GM10847 (cell line): ENCODE results near the gene HARBI1.

ENCODE experiments used
- POLR2A ChIP-seq: IDR thresholded peaks from 2 replicates; pipeline ENCODE4 v1.6.1; 2011; ENCODE audit not compliant: insufficient read length; ENCODE audit errors: extremely low read depth

The HARBI1 gene

GRCh38 chr11:46641639-46642038 lies 24.6 kb upstream of the HARBI1 start:
- TF ChIP-seq POLR2A, result no peak

- TF ChIP-seq POLR2A, result no peak
Measured at GRCh38 chr11:46640036-46640788, 23.2 kb upstream of the HARBI1 start.

- no peak for TF ChIP-seq POLR2A
Measured at GRCh38 chr11:46639197-46639839, 22.3 kb upstream of the HARBI1 start.

GRCh38 chr11:46637546-46637945 lies 20.5 kb upstream of the HARBI1 start:
- TF ChIP-seq POLR2A, result no peak

GRCh38 chr11:46635557-46636139 lies 18.6 kb upstream of the HARBI1 start:
- TF ChIP-seq POLR2A, result no peak

GRCh38 chr11:46633291-46634217 lies 16.5 kb upstream of the HARBI1 start:
- no peak for TF ChIP-seq POLR2A

GRCh38 chr11:46632502-46632901 lies 15.5 kb upstream of the HARBI1 start:
- TF ChIP-seq POLR2A, result no peak

GRCh38 chr11:46631676-46632075 lies 14.6 kb upstream of the HARBI1 start:
- TF ChIP-seq POLR2A, result no peak

GRCh38 chr11:46630237-46630636 lies 13.2 kb upstream of the HARBI1 start:
- TF ChIP-seq POLR2A, result no peak

GRCh38 chr11:46628961-46629360 lies 11.9 kb upstream of the HARBI1 start:
- no peak for TF ChIP-seq POLR2A

- no peak for TF ChIP-seq POLR2A
Measured at GRCh38 chr11:46625406-46625805, 8.4 kb upstream of the HARBI1 start.

GRCh38 chr11:46618837-46619236 lies 1.8 kb upstream of the HARBI1 start:
- no peak for TF ChIP-seq POLR2A

- no peak for TF ChIP-seq POLR2A
Measured at GRCh38 chr11:46617972-46618314, 916 bp upstream of the HARBI1 start.

GRCh38 chr11:46616551-46617133 lies 385 bp downstream of the HARBI1 start:
- TF ChIP-seq POLR2A, result no peak

- TF ChIP-seq POLR2A, result no peak
Measured at GRCh38 chr11:46615756-46616155, 1.3 kb downstream of the HARBI1 start.
